MM.1S (cell line): ENCODE data around the gene CIRBP.
A peak's percentile ranks its signal among the peaks of the same experiment; 100 is the strongest.

Experiments used
- DNase-seq: peaks from one replicate; pipeline ENCODE4 v3.0.0-alpha.2; 2015
- H2AFZ ChIP-seq: fragments of 300-600 bp; sonication (generic); 2 replicates; pipeline ENCODE4 v1.6.0; 2016; ENCODE audit warnings: antibody characterized with exemption, low read length
- H3F3A ChIP-seq: fragments of 300-600 bp; sonication (generic); 2 replicates; pipeline ENCODE4 v1.6.1; 2016; ENCODE audit warnings: mild to moderate bottlenecking, antibody characterized with exemption, low read length, moderate library complexity, mixed read lengths; ENCODE audit not compliant: insufficient read depth
- H3K27ac ChIP-seq: fragments of 300-600 bp; sonication (generic); 2 replicates; pipeline ENCODE4 v1.5.1; 2016; ENCODE audit warnings: mild to moderate bottlenecking, low read length
- H3K27me3 ChIP-seq: fragments of 300-600 bp; sonication (generic); replicated peaks from 2 replicates; pipeline ENCODE4 v1.6.0; 2016; ENCODE audit warnings: low read length; ENCODE audit not compliant: insufficient read depth
- H3K36me3 ChIP-seq: fragments of 300-600 bp; sonication (generic); replicated peaks from 2 replicates; pipeline ENCODE4 v1.6.1; 2016; ENCODE audit warnings: mild to moderate bottlenecking, low read length, mixed read lengths; ENCODE audit not compliant: insufficient read depth
- H3K4me1 ChIP-seq: fragments of 300-600 bp; sonication (generic); 2 replicates; pipeline ENCODE4 v1.6.1; 2016; ENCODE audit warnings: low read length, mixed read lengths
- H3K4me2 ChIP-seq: fragments of 300-600 bp; sonication (generic); 2 replicates; pipeline ENCODE4 v1.6.0; 2016; ENCODE audit warnings: low read depth, low read length
- H3K4me3 ChIP-seq: fragments of 300-600 bp; sonication (generic); 2 replicates; pipeline ENCODE4 v1.5.1; 2016; ENCODE audit warnings: low read length, mixed read lengths
- H3K79me2 ChIP-seq: fragments of 300-600 bp; sonication (generic); 2 replicates; pipeline ENCODE4 v1.6.1; 2016; ENCODE audit warnings: mixed run types, low read length, mixed read lengths
- H3K9ac ChIP-seq: fragments of 300-600 bp; sonication (generic); 2 replicates; pipeline ENCODE4 v1.6.1; 2016; ENCODE audit warnings: low read length, mixed read lengths
- H3K9me2 ChIP-seq: fragments of 300-600 bp; sonication (generic); replicated peaks from 2 replicates; pipeline ENCODE4 v1.6.1; 2016; ENCODE audit warnings: mild to moderate bottlenecking, low read length, mixed read lengths; ENCODE audit not compliant: insufficient read depth
- H3K9me3 ChIP-seq: fragments of 300-600 bp; sonication (generic); replicated peaks from 2 replicates; pipeline ENCODE4 v1.6.1; 2016; ENCODE audit warnings: mild to moderate bottlenecking, low read length, mixed read lengths; ENCODE audit not compliant: insufficient read depth
- H4K20me1 ChIP-seq: fragments of 300-600 bp; sonication (generic); 2 replicates; pipeline ENCODE4 v1.6.1; 2016; ENCODE audit warnings: mild to moderate bottlenecking, low read length, moderate library complexity, mixed read lengths; ENCODE audit not compliant: insufficient read depth
- CTCF ChIP-seq: fragments of 300-600 bp; sonication (generic); IDR thresholded peaks from 2 replicates; pipeline ENCODE4 v1.5.1; 2016; ENCODE audit warnings: antibody characterized with exemption, low read length, mixed read lengths
- EZH2 ChIP-seq: fragments of 300-600 bp; sonication (generic); optimal IDR thresholded peaks from 2 replicates; pipeline ENCODE3; 2017; ENCODE audit warnings: low read depth, mild to moderate bottlenecking, antibody characterized with exemption, low read length, mixed read lengths
- EZH2phosphoT487 ChIP-seq: fragments of 300-600 bp; sonication (generic); IDR thresholded peaks from 2 replicates; pipeline ENCODE4 v1.6.1; 2018; ENCODE audit warnings: antibody characterized with exemption, low read length

CIRBP gene

GRCh38 chr19:1274852-1275259 is 5.7 kb downstream of the CIRBP start:
- H3K4me1 ChIP-seq, result peaks cover 26% of the 10 kb centered on the region
- H3K9me2 ChIP-seq, result no peaks in the 10 kb centered on the region
- H3K4me2 ChIP-seq, result peak overlapping the region; percentile 92
- H2AFZ ChIP-seq, result no peak overlapping the region
- peaks cover 77% of the 10 kb centered on the region for H3K79me2 ChIP-seq
- TF ChIP-seq CTCF (no peak), EZH2 (no peak), EZH2phosphoT487 (no peak)
- peak overlapping the region; percentile 97 for H3K9ac ChIP-seq
- peak overlapping the region; percentile 92 for H3K4me3 ChIP-seq
- peaks cover 55% of the 10 kb centered on the region for H3F3A ChIP-seq
- DNase-seq, result no peak
- peak overlapping the region; percentile 97 for H3K27ac ChIP-seq
- H3K36me3 ChIP-seq, result peaks cover 37% of the 10 kb centered on the region
- H4K20me1 ChIP-seq, result no peaks in the 10 kb centered on the region
- no peaks in the 10 kb centered on the region for H3K27me3 ChIP-seq
- H3K9me3 ChIP-seq, result no peaks in the 10 kb centered on the region

- H3K9ac ChIP-seq, result peak within 1 kb of the TSS; percentile 97
- H3K27me3 ChIP-seq, result no peaks in the 10 kb centered on the region
- peak within 1 kb of the TSS; percentile 9; the same call in 1 of the 2 replicates for H2AFZ ChIP-seq
- H3K4me2 ChIP-seq, result peak within 1 kb of the TSS; percentile 94
- peaks cover 37% of the 10 kb centered on the region for H3K36me3 ChIP-seq
- no peaks in the 10 kb centered on the region for H3K9me2 ChIP-seq
- no peaks in the 10 kb centered on the region for H4K20me1 ChIP-seq
- TF ChIP-seq EZH2phosphoT487 (no peak), EZH2 (no peak)
- peak within 1 kb of the TSS; percentile 92 for H3K4me3 ChIP-seq
- peak; percentile 99 for DNase-seq
- H3K9me3 ChIP-seq, result no peaks in the 10 kb centered on the region
- H3F3A ChIP-seq, result peaks cover 52% of the 10 kb centered on the region
- peaks cover 72% of the 10 kb centered on the region for H3K79me2 ChIP-seq
- H3K4me1 ChIP-seq, result peaks cover 22% of the 10 kb centered on the region
- peak within 1 kb of the TSS; percentile 97 for H3K27ac ChIP-seq
These were observed 6.3 kb downstream of the CIRBP start, which contains the start of gene FAM174C for GRCh38 chr19:1275260-1275975. TSS of gene FAM174C (plus strand) at chr19:1275530. CDS start at chr19:1275550, 20 bp downstream.

GRCh38 chr19:1275976-1276627 is 7.0 kb downstream of the CIRBP start:
- Histone ChIP-seq H3K27ac (peak overlapping the region; percentile 97), H3K4me2 (peak overlapping the region; percentile 94), H3K27me3 (no peaks in the 10 kb centered on the region), H3K36me3 (peaks cover 33% of the 10 kb centered on the region), H3K4me3 (peak overlapping the region; percentile 92), H2AFZ (peak overlapping the region; percentile 9; the same call in 1 of the 2 replicates), H3F3A (peaks cover 52% of the 10 kb centered on the region), H3K4me1 (peaks cover 16% of the 10 kb centered on the region), H3K9ac (peak overlapping the region; percentile 97), H3K79me2 (peaks cover 65% of the 10 kb centered on the region), H4K20me1 (no peaks in the 10 kb centered on the region), H3K9me3 (no peaks in the 10 kb centered on the region), H3K9me2 (no peaks in the 10 kb centered on the region)
- TF ChIP-seq EZH2phosphoT487 (no peak), CTCF (no peak), EZH2 (no peak)
- no peak for DNase-seq
